ENCODE data around the gene SLAMF1. TPM values are rescaled to one million over a fixed set of nuclear protein-coding genes. Genes with fewer than 3 reads are reported as not detected.

SLAMF1 gene
- total RNA-seq, 1 donor from 2014 or later, result not detected

- Histone ChIP-seq H3K36me3 (ENCODE audit: control insufficient read depth, insufficient read depth, low read length) (no peaks in the 10 kb centered on the region), H3K27me3 (ENCODE audit: control insufficient read depth, insufficient read depth, low read length) (no peaks in the 10 kb centered on the region), H3K4me3 (ENCODE audit: low read depth, low read length) (no peak overlapping the region)
- TF ChIP-seq CTCF (IDR thresholded peaks at IDR 0.05; ENCODE audit: insufficient read depth, low read length, poor library complexity, severe bottlenecking), result no peak
- no peak for DNase-seq (ENCODE audit: low read depth)
Measured at GRCh38 chr1:160581961-160582360, 64.9 kb downstream of the SLAMF1 start.

GRCh38 chr1:160580221-160580812 is 66.5 kb downstream of the SLAMF1 start:
- no peak for TF ChIP-seq CTCF (IDR thresholded peaks at IDR 0.05; ENCODE audit: insufficient read depth, low read length, poor library complexity, severe bottlenecking)
- H3K4me3 ChIP-seq (ENCODE audit: low read depth, low read length), result no peak overlapping the region
- no peak for DNase-seq (ENCODE audit: low read depth)
- no peaks in the 10 kb centered on the region for H3K36me3 ChIP-seq (ENCODE audit: control insufficient read depth, insufficient read depth, low read length)
- H3K27me3 ChIP-seq (ENCODE audit: control insufficient read depth, insufficient read depth, low read length), result no peaks in the 10 kb centered on the region

- Histone ChIP-seq H3K4me3 (ENCODE audit: low read depth, low read length) (no peak within 1 kb of the TSS), H3K27me3 (ENCODE audit: control insufficient read depth, insufficient read depth, low read length) (no peaks in the 10 kb centered on the region), H3K36me3 (ENCODE audit: control insufficient read depth, insufficient read depth, low read length) (no peaks in the 10 kb centered on the region)
- TF ChIP-seq CTCF (IDR thresholded peaks at IDR 0.05; ENCODE audit: insufficient read depth, low read length, poor library complexity, severe bottlenecking), result no peak
- no peak for DNase-seq (ENCODE audit: low read depth)
Measured at GRCh38 chr1:160579216-160579701, 67.6 kb downstream of the SLAMF1 start, which contains the start of gene CD84. Gene CD84, minus strand, starts transcription at chr1:160579496. Its CDS starts 59 bp downstream, at chr1:160579437.

DNA sequence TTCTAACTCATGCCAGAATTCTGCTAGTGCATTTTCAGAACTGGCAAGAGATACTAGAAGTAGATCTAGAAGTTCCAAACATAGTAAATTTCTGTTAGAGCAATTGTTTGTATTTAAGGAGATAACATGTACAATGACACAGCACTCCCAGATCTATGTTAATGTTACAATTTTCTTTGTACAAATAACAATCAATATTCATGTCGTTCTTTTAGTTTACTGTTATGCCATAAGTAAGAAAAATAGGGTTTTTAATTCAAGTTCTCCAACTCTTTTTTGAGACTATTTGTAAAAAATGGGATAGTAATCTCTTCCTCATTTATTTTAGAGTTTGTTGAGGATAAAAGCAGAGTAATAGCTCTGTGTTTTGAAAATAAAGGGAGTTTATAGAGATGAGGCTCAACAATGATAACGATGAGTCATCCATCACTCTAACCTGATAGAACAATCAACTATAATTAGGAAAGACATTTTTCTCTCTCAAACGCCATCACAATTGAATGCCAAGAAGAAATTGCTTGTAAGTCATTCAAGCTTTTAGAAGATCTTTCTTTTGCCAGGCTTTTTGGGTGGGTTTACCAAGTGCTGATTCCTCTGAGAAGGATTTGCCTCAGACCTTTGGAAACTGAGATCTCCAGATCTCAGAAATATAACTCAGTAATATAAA is 68.2 kb downstream of the SLAMF1 start:
- no peak for TF ChIP-seq CTCF (IDR thresholded peaks at IDR 0.05; ENCODE audit: insufficient read depth, low read length, poor library complexity, severe bottlenecking)
- no peak for DNase-seq (ENCODE audit: low read depth)
- no peak overlapping the region for H3K4me3 ChIP-seq (ENCODE audit: low read depth, low read length)
- H3K27me3 ChIP-seq (ENCODE audit: control insufficient read depth, insufficient read depth, low read length), result no peaks in the 10 kb centered on the region
- H3K36me3 ChIP-seq (ENCODE audit: control insufficient read depth, insufficient read depth, low read length), result no peaks in the 10 kb centered on the region

- Histone ChIP-seq H3K4me3 (ENCODE audit: low read depth, low read length) (no peak overlapping the region), H3K36me3 (ENCODE audit: control insufficient read depth, insufficient read depth, low read length) (no peaks in the 10 kb centered on the region), H3K27me3 (ENCODE audit: control insufficient read depth, insufficient read depth, low read length) (no peaks in the 10 kb centered on the region)
- no peak for DNase-seq (ENCODE audit: low read depth)
- no peak for TF ChIP-seq CTCF (IDR thresholded peaks at IDR 0.05; ENCODE audit: insufficient read depth, low read length, poor library complexity, severe bottlenecking)
Measured at GRCh38 chr1:160578175-160578524, 68.7 kb downstream of the SLAMF1 start.
